LoVo (cell line): ENCODE results near the gene LARGE1.
"Not testable (repeated sequence)": the region's sequence is repeated elsewhere in the genome, so short reads cannot be mapped to it uniquely, and the experiment has no call there.

Source experiments
- DNase-seq: peaks from one replicate; pipeline ENCODE4 v3.0.0-alpha.2; 2016; ENCODE audit warnings: low spot score

Gene LARGE1

GRCh38 chr22:33597274-33597985, 322.8 kb downstream of the LARGE1 start:
- DNase-seq, result no peak

- no peak for DNase-seq
These were observed 326.5 kb downstream of the LARGE1 start for GRCh38 chr22:33593818-33594217.

- no peak for DNase-seq
These were observed 328.3 kb downstream of the LARGE1 start for GRCh38 chr22:33591946-33592345.

- DNase-seq, result no peak
These were observed 331.0 kb downstream of the LARGE1 start for GRCh38 chr22:33589297-33589696.

GRCh38 chr22:33588860-33589259, 331.4 kb downstream of the LARGE1 start:
- no peak for DNase-seq

GRCh38 chr22:33584152-33584551, 336.1 kb downstream of the LARGE1 start:
- no peak for DNase-seq

- no peak for DNase-seq
These were observed 337.4 kb downstream of the LARGE1 start for GRCh38 chr22:33582822-33583400.

- no peak for DNase-seq
These were observed 340.0 kb downstream of the LARGE1 start for GRCh38 chr22:33580310-33580709.

- peak; percentile 38 for DNase-seq
These were observed 340.7 kb downstream of the LARGE1 start for GRCh38 chr22:33579448-33580093.

- no peak for DNase-seq
These were observed 341.5 kb downstream of the LARGE1 start for GRCh38 chr22:33578752-33579151.

- DNase-seq, result peak; percentile 77
These were observed 342.3 kb downstream of the LARGE1 start for GRCh38 chr22:33577862-33578411.

GRCh38 chr22:33576205-33576604, 344.1 kb downstream of the LARGE1 start:
- DNase-seq, result no peak

GRCh38 chr22:33575771-33576170, 344.5 kb downstream of the LARGE1 start:
- no peak for DNase-seq

GRCh38 chr22:33575041-33575440, 345.2 kb downstream of the LARGE1 start:
- no peak for DNase-seq

- no peak for DNase-seq
These were observed 346.8 kb downstream of the LARGE1 start for GRCh38 chr22:33573479-33573878.

- DNase-seq, result no peak
These were observed 348.2 kb downstream of the LARGE1 start for GRCh38 chr22:33572086-33572485.

GRCh38 chr22:33570110-33570509, 350.2 kb downstream of the LARGE1 start:
- DNase-seq, result no peak

- no peak for DNase-seq
These were observed 350.7 kb downstream of the LARGE1 start for GRCh38 chr22:33569559-33569958.

- DNase-seq, result no peak
These were observed 351.3 kb downstream of the LARGE1 start for GRCh38 chr22:33569018-33569417.

GRCh38 chr22:33566495-33566894, 353.8 kb downstream of the LARGE1 start:
- not testable (repeated sequence) for DNase-seq

- no peak for DNase-seq
These were observed 354.7 kb downstream of the LARGE1 start for GRCh38 chr22:33565580-33565995.

GRCh38 chr22:33564683-33565082, 355.6 kb downstream of the LARGE1 start:
- no peak for DNase-seq
